AG04450 (cell line): Measurements from ENCODE around the gene SLC26A1. TPM values are rescaled to one million over a fixed set of nuclear protein-coding genes. Genes with fewer than 3 reads are reported as not detected.
A peak's percentile ranks its signal among the peaks of the same experiment; 100 is the strongest.

Source experiments
- CTCF ChIA-PET: fragments of 300-600, 350-600 bp; formaldehyde crosslinking; extraction: SDS; loops from one replicate; lab custom pipeline; 2022; ENCODE audit warnings: antibody characterized with exemption, inconsistent platforms; lab: Charles Lee
- POLR2A ChIA-PET: fragments of 350-600 bp; formaldehyde crosslinking; extraction: SDS; loops from one replicate; lab custom pipeline; 2021; ENCODE audit warnings: antibody characterized with exemption, inconsistent platforms; lab: Yijun Ruan, JAX
- DNase-seq: peaks from one replicate; pipeline ENCODE4 v3.0.0-alpha.2; 2011; ENCODE audit warnings: low read depth, low spot score
- H3K27ac ChIP-seq: one replicate; pipeline ENCODE4 v1.5.1; 2012; ENCODE audit warnings: low read depth, low read length, control low read depth
- H3K27me3 ChIP-seq: one replicate; pipeline ENCODE4 v1.6.0; 2012; ENCODE audit warnings: low read length; ENCODE audit not compliant: control insufficient read depth, insufficient read depth
- H3K4me3 ChIP-seq: 2 replicates; pipeline ENCODE4 v1.5.1; 2011; ENCODE audit warnings: mild to moderate bottlenecking, low read depth, low read length, control low read depth
- H3K9me3 ChIP-seq: 2 replicates; pipeline ENCODE4 v1.5.1; 2012; ENCODE audit warnings: low read length; ENCODE audit not compliant: control insufficient read depth, insufficient read depth
- CTCF ChIP-seq: IDR thresholded peaks from 2 replicates; pipeline ENCODE4 v1.5.1; 2011; ENCODE audit warnings: low read depth, low read length, control low read depth, inconsistent platforms
- polyA plus RNA-seq: library from polyadenylated mRNA; depleted of rRNA; stranded (reverse); fragments of >200 nt; gene quantifications from 2 replicates; pipeline ENCODE4 v1.2.3, GENCODE V29; 2011

The SLC26A1 gene
- polyA plus RNA-seq, 1 experiment = 0.05 TPM

- Histone ChIP-seq H3K9me3 (peaks cover 5% of the 10 kb centered on the region; the same call in 1 of the 2 replicates), H3K27me3 (no peaks in the 10 kb centered on the region), H3K27ac (no peak overlapping the region), H3K4me3 (peak overlapping the region; percentile 72)
- POLR2A ChIA-PET = interaction anchor here (1.0 to 1.2 kb wide), 2 partner anchors 12 to 57 kb away, joined by 3 read pairs; no protein-coding TSS in a partner anchor
- CTCF ChIA-PET = interaction anchor here (0.6 to 1.2 kb wide), 4 partner anchors 15 to 245 kb away, joined by 3 read pairs; no protein-coding TSS in a partner anchor
- DNase-seq = no peak
- TF ChIP-seq CTCF = no peak
These were observed 6.8 kb downstream of the SLC26A1 start for GRCh38 chr4:986428-986878.

- POLR2A ChIA-PET = no interaction called here
- CTCF ChIA-PET = no interaction called here
- Histone ChIP-seq H3K27ac (no peak overlapping the region), H3K9me3 (peaks cover 4% of the 10 kb centered on the region; the same call in 1 of the 2 replicates), H3K27me3 (no peaks in the 10 kb centered on the region), H3K4me3 (peak overlapping the region; percentile 20; the same call in 1 of the 2 replicates)
- TF ChIP-seq CTCF = no peak
- DNase-seq = no peak
These were observed 7.9 kb downstream of the SLC26A1 start for GRCh38 chr4:985123-985830.

GRCh38 chr4:984336-985054 is 8.7 kb downstream of the SLC26A1 start:
- no peaks in the 10 kb centered on the region for H3K27me3 ChIP-seq
- ChIA-PET POLR2A (no interaction called here), CTCF (no interaction called here)
- no peak overlapping the region for H3K27ac ChIP-seq
- no peaks in the 10 kb centered on the region; the same call in 1 of the 2 replicates for H3K9me3 ChIP-seq
- no peak for TF ChIP-seq CTCF
- no peak overlapping the region for H3K4me3 ChIP-seq
- no peak for DNase-seq

GRCh38 chr4:982814-983213 is 10.4 kb downstream of the SLC26A1 start:
- Histone ChIP-seq H3K9me3 (no peaks in the 10 kb centered on the region; the same call in 1 of the 2 replicates), H3K27me3 (no peaks in the 10 kb centered on the region), H3K27ac (no peak overlapping the region), H3K4me3 (no peak overlapping the region)
- ChIA-PET CTCF (no interaction called here), POLR2A (no interaction called here)
- TF ChIP-seq CTCF = no peak
- DNase-seq = no peak

- Histone ChIP-seq H3K9me3 (no peaks in the 10 kb centered on the region; the same call in 1 of the 2 replicates), H3K27me3 (no peaks in the 10 kb centered on the region), H3K4me3 (no peak overlapping the region), H3K27ac (no peak overlapping the region)
- ChIA-PET CTCF (no interaction called here), POLR2A (no interaction called here)
- no peak for TF ChIP-seq CTCF
- no peak for DNase-seq
These were observed 10.9 kb downstream of the SLC26A1 start for GRCh38 chr4:982291-982690.
